HG03159 (cell line): ENCODE data around the gene MRTFB.
A peak's percentile ranks its signal among the peaks of the same experiment; 100 is the strongest.

ENCODE experiments used
- ATAC-seq: cut with Tn5 transposase; IDR thresholded peaks from one replicate; pipeline ENCODE4 v1.9.1; 2021; ENCODE audit warnings: mild to moderate bottlenecking, moderate library complexity; ENCODE audit not compliant: unreplicated experiment

MRTFB gene

DNA sequence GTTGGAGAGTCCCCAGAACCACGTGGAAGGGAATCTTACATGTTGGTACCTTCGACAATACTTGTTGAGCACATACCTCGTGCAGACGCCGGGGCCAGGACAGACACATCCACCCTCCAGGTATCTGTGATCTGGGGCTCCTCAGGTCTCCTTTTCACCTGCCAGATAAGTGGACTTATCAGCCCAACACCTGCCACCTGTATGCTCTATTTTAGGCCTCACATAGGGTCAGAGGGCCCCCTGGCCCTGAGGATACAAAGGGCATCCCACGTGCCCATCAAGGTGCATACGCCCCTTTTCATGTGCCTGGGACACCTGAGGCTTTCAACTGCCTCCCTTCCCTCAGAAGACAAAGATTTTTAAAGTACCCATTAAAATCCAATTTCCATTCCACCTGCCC lies 212.7 kb downstream of the MRTFB start:
- no peak for ATAC-seq

DNA sequence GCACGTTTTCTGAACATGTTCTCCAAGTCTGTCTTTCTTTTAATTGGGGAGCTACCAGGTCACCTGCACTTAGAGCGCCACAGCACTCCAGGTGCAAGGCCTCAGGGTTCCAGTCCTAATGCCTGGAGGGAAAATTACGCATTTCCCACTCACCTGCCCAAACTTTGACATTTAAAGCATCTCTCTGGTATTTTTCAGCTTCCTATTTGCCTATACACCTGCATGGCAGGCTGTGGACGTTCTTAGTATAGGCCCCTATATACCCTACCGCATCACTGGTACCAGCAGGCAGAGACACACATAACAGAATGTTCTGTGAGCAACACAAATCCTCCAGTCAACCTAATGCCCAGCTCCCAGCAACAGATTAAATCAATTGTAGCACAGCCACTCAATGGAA lies 213.3 kb downstream of the MRTFB start:
- ATAC-seq = no peak

DNA sequence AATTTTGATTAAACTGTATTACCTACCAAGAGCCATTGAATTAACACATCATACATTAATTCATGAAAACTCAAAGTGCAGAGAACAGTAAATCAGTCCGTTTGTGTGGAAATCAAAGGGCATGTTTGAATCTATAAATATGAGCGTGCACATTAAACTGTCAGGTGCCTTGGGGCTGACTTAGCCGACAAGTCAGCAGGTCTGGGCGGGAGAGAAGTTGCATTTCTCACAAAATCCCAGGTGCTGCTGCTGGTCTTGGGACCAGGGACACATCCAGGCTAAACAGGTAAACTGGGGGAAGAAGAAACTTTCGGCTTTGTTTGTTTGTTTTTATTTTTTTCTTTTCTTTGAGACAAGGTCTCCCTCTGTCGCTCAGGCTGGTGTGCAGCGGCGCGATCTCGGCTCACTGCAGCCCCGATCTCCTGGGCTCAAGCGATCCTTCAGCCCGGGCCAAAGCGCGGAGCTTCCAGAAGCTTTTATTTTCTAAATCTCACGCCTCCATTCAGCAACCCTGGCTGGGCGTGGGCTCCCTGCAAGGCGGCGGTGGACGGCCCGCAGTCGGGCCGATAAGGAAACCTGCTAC lies 213.9 kb downstream of the MRTFB start:
- peak; percentile 41 for ATAC-seq

DNA sequence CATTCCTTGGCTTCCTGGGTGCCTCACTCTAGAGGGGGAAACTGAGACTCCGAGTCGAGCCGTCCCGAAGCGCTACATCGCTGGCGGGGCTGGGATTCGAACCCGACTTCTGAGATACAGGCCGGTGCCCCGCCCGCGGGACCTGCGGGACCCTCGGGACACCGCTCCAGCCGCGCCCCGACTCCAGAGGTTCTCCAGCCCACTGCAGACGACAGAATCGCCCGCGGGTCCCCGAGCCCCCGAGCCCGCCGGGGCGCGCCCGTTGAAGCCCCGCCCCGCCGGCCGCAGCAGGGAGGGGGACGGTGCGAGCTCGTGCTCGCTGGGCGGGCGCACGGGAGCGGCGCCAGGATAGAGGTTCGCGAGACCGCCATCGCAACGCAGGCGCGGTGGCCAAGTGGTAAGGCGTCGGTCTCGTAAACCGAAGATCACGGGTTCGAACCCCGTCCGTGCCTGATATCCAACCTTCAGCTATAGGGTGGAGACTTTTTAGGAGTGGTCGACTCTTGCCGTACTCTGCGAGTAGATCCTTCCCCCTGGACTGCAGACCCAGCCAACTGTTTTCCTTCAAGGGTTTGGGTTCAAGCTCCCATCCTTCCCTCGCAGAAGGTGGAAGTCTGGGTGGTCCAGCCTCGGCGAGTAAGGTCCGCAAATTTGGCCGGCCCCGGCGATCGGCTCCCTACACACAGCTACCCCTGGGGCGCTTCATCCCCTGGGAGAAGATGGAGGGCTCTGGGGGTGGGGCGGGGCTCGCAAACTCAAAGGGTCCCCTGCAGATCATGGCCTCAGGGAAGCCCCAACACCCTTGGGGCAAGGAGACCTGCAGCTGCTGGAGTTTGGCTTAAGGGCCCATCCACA lies 214.6 kb downstream of the MRTFB start:
- peak; percentile 73 for ATAC-seq

DNA sequence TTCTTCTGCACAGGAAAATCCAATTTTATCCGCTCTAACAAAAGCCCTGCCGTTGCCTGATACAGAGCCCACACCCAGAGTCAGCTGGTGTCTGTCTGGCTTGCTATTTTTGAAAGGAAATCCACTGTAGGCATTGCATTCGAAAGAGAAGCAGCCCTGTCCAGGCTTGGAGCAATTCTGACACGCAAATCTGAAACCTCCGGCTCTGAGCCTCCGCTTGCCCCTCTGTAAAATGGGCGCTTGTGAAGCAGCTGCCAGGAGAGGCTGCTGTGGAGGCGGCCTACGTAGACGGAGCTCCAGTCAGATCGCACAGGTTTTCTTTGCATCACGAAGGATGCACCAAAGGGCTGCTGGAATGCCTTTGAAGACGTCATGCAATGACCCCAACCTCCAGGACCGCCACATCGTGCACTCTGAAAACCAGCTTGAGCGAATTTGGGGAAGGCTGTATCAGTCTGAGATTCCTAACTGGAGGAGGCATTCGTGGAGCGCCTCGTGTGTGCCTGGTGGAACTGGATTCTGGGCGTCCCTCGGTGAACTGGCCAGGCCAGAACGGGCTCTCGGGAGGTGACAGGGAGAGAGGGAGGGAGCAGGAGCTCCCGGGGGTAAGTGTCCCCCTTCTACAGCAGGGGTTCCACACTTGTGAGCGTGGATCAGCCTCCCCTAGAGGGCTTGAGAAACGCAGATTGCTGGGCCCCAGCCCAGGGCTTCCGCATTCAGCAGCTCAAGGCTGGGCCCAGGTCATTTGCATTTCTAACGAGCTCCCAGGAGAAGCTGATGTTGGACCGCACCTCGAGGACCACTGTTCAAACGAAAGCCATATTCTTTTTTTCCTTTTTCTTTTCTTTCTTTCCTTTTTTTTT lies 215.5 kb downstream of the MRTFB start:
- ATAC-seq = peak; percentile 2

DNA sequence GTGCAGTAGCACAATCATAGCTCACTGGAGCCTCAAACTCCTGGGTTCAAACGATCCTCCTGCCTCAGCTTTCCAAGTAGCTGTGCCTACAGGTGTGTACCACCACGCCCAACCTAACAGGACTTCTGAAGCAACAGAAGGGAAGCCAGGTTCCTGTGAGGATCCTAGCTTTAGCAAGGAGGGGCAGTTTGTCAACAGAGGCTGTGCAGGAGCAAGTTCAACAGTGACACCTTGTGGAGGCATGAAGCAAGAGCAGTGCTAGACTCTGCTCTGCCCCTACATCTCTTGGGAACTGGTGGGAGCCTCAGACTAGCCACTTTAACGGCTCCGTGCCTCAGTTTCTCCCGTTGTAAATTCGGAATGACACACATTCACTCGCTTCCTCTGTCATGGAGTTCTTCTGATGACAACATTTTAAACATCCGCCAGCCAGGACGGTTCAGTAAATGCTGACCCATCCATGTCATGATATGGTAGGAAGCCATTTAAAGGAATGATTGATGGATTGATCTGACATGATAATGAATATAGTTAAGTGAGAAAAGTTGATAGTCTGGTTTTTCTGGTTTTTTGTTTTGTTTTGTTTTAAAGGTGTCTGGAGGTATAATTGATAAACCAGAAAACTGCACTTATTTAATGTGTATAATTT lies 218.7 kb downstream of the MRTFB start:
- ATAC-seq = no peak

DNA sequence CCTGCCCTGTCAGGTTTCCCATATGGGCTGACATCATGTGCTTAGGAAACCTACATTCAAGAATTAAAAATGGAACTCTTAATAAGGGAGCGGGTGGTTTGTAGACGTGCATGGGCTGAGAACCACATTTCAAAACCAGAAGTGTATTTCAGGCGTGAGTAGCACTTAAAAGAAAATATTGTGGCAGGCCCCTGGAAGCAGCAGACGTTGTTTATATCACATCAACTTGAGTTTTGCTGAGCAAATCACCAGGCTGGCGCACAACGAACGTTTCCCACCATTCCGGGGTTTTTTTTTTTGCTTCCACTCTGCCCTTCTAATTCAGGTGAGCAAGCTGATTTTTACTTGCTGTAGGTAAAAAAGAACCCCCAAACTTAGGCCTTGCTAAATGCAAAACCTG lies 220.2 kb downstream of the MRTFB start:
- no peak for ATAC-seq

DNA sequence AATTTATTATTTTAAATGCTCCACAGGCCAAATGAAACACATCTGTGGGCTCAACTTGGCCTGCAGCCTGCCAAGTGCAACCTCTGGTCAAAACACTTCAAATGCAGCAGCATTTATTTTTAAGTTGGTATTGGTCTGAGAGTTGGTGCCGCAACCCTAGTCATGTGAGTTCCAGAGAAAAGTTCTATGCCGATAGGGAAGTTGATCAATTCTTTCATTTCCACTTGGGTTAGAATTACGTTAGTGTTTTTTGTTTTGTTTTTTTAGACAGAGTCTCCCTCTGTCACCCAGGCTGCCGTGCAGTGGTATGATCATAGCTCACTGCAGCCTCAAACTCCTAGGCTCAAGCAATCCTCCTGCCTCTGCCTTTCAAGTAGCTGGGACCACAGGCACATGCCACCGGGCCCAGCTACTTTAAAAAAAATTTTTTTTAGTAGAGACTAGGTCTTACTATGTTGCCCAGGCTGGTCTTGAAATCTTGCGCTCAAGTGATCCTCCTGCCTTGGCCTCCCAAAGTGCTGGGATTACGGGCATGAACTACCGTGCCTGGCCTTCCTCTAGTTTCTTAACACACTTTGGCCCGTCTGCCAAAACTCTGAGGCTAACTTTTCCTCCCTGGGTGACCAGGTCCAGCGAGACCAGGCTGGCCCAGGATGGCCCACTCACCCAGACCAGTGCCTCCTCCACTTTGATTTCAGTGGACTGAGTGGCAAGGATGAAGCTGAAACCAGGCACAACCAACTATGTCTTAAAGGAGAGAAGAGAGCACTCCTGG lies 221.1 kb downstream of the MRTFB start:
- ATAC-seq = no peak

DNA sequence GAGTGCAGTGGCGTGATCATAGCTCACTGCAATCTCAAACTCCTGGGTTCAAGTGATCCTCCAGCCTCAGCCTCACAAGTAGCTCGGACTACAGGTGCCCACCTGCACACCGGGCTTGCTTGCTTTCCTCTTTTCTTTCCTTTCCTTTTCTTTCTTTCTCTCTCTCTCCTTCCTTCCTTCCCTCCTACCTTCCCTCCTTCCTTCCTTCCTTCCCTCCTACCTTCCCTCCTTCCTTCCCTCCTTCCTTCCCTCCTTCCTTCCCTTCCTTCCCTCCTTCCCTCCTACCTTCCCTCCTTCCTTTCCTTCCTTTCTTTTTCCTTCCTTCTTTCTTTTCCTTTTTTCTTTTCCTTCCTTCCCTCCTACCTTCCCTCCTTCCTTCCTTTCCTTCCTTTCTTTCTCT lies 225.5 kb downstream of the MRTFB start:
- ATAC-seq = no peak

DNA sequence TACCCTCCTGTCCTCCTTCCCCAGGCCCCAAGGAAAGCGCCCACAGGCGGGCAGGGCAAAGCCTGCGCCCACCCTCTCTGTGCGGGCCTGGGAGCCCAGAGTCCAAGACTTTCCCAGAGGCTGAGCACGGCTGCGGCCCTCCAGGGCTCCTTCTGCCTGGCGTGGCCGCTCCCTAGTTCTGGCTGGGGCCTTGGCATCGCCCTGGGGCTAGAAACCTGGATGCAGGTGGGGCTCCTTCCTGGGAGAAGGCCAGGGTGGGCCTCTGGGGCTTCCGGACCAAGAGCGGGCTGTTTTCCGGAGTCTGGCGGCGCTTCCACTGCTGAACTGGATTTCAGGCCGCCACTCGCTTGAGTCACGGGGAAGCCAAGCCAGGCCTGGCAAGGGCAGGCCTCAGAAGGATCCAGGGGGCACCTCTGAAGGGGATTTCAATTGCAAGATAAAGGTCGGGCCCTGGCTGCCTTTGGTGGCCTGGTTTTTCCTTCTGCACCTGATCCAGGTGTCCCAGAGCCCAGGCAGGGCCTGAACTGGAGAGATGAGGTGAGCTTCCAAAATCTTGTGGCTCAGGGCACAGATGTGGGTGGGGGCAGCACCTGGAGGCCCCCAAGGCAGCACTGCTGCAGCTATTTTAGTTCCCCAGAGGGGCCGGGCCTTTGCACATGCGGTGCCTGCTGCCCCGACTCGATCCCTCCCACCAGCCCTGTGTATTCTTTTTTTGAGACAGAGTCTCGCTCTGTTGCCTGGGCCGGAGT lies 227.4 kb downstream of the MRTFB start:
- ATAC-seq = no peak

DNA sequence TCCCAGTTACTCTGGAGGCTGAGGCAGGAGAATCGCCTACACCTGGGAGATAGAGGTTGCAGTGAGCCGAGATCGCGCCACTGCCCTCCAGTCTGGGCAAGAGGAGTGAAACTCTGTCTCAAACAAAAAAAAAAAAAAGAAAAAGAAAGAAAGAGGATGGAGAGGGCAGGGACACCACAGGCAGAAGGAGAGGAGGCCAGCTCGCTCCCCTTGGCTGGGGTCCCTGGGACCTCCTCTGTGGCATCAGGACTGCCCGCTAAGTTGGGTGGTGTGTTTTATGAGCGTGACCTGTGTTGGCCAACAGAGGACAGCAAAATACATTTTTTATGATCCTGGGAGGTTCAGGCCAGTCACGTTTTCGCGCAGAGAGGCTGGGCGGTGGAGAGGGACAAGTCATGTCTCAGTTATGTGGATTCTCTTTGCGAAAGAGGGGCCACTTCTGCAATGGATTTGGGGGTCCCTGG lies 229.6 kb downstream of the MRTFB start:
- no peak for ATAC-seq

DNA sequence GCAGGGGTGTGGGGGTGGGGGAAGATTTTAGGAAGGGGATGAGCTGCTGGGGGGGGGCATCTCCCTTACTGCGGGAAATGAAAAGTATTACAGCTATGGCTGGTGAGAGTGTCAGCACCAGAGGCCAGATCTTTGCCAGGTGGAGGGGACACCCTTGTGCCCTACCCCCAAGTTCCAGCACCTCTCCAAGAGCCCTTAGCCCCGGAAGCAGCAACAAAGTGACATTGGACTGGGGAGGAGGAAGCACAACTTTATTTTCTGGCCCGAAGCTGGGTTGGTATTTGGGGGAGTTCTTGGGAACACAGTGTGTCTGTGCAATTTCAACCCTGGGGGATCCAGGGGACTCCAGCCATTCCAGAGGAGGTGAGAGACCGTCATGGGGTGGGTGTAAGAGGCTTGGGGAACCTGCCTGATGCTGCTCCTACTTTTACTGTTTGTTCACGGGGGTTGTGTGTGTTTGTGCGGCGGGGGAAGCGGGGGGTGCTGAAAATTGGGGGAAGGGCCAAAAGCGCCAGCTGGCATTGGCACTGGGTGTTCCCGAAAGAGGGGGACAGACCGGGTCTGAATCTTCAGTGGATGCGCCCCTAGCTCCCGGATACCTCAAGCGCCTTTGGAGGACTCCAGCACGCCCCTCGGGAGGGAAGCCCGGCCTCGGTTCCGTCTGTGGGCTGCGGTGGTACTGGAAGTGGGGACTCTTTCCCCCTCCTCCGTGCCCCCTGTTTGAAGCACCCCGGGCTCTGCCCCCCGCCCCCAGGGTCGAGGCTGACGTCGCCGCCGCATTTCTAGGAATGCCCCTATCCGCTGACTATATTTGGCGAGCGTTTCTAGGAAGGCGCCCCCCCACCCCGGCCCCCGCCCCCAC lies 230.3 kb downstream of the MRTFB start:
- no peak for ATAC-seq

DNA sequence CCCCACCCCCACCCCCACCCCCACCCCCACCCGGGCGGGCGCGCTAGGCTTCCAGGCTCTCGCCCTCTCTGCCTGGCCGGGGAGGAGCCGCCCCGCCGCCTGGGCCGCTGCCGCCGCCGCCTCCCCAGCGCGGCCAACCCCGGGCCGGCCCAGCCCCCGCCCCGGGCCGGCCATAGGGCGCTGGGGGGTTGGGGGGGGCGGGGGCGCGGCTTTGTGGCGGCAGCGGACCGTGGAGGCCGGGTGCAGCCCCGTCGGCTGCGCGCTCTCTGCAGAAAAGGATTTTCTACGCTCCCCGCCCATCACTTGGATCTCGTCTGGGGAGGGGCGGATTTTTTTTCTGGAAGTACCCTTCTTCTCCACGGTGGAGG lies 230.9 kb downstream of the MRTFB start:
- peak; percentile 64 for ATAC-seq

DNA sequence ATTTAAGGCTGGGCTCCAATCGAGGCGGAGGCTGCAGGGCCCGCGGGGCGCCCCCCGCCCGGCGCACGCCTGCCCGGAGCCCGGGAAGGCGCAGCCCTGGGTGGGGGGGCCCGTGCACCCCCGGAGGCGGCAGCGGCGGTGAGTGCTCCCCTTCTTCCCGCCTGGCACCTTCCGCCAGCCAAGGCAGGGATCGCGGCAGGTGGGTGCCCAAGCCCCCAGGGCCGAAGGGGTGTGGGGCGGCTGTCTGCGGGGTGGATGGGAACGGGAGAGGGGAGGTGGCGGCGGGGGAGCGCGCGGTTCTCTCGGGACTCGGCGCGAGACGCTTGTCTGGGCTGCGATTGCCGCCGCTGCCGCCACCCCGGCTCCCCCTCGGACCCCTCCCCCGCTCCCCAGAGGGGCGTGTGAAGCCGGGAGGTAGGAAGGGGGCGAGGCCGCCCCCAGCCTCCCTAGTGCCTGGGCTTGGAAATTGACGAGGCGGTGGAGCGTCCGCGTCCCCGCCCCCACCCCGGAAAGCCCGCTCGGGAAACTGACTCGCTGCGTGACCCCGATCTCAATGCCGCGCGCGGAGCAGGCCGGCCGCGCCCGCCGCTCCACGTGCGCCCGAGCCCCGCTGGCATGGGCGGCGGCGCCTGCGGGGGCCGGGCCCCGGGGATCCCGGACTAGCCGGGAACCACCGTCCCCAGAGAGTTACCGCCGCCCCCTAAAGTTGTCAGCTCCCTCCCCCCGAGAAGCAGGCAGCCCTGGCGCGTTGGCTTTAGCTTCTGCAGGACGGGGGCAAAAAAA lies 231.5 kb downstream of the MRTFB start:
- ATAC-seq = peak; percentile 11

DNA sequence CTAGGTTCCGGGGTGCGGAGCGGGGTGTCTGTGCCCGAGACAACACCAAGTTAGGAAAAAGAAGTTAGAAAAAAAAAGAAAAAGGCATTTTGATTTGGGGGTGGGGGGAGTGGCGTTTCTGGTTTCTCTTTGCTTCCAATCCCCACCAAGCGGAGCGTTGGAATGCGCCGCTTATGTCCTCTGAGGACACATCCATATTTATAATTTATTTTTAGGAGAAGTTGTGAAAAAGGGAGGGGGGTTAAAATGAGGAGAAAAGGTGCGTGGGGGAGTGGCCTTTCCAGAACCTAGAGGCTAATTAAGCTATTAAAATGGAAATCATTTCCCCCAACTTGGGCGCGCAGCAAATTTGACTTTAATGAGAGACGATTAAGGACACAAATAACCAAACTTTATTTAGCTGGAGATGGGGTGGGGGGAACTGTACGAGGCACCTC lies 232.1 kb downstream of the MRTFB start:
- ATAC-seq = no peak

DNA sequence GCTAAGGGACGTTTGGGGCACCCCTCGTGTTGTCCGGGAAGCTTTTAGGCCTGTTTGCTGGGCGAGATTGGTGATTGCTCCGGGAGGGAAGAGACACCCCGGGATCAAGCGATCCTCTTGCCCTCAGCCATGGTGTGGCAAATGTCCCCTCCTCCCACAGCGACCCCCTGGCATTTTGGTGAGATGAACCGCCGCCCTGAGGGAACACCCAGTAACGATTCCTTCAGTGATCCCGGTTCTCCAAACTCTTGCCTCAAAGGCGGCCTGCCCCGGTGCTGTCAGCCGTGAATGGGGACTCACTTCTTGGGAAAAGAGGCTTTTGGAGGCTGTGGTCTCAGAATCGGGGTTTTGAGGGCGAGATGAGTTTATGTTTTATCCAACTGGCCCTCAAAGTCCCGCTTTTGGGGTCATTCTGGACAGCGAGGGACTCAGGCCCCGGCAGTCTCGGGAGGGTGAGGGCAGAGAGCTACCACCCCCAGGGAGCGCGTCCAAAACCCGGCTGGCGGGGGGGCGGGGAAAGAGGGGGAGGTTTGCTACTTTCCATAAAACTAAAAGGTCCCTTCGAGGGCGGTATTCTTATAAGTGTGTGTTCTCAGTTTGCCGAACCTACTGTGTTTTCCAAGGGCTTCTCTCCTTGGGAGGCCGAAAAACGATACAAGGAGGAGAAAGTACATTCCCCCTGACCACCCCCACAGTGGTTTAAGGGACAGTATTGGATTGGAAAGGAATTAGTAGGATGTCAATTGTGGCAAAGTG lies 232.7 kb downstream of the MRTFB start:
- ATAC-seq = no peak

DNA sequence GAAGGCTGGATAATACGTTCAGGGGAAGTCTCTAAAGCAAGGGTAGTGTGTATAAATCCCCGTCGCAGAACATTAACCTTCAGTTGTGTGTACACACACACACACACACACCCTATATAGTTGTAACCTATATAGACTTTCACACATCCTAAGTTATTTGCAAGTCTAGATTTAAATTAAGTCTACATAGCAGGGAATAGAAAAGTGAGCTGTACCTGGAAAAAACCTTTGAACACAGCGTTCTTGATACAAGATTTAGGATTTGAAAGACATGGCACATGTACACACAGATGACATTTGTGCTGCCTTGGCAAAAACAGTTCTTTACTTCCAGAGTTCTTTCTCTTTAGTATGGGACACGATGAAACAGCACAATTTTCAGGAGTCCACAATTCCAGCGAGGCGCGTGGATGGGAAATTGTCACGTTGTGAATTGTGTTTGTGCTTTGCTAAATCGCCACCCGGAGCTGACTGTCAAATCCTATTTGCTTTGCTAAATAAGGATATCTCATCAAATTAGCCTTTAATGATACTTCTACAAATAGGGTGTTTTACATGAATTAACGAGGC lies 233.9 kb downstream of the MRTFB start:
- ATAC-seq = no peak
